NCI-H2029 treated with DMSO at 0.1 percent for 48 hours (cell line): Measurements from ENCODE around the gene PLPPR5.

ENCODE experiments used
- DNase-seq: peaks from one replicate; lab custom pipeline; 2025; lab: John Stamatoyannopoulos, UW

Gene PLPPR5

GRCh38 chr1:98969798-98970490, 34.7 kb downstream of the PLPPR5 start:
- DNase-seq = no peak

- no peak for DNase-seq
Measured at GRCh38 chr1:98967122-98967521, 37.5 kb downstream of the PLPPR5 start.

GRCh38 chr1:98965394-98965793, 39.3 kb downstream of the PLPPR5 start:
- no peak for DNase-seq

- DNase-seq = no peak
Measured at GRCh38 chr1:98964198-98964597, 40.5 kb downstream of the PLPPR5 start.

GRCh38 chr1:98963064-98963758, 41.5 kb downstream of the PLPPR5 start:
- no peak for DNase-seq

- no peak for DNase-seq
Measured at GRCh38 chr1:98962156-98962555, 42.5 kb downstream of the PLPPR5 start.

GRCh38 chr1:98949621-98950020, 55.0 kb downstream of the PLPPR5 start:
- no peak for DNase-seq

GRCh38 chr1:98949166-98949565, 55.5 kb downstream of the PLPPR5 start:
- DNase-seq = no peak

- DNase-seq = no peak
Measured at GRCh38 chr1:98947071-98947470, 57.6 kb downstream of the PLPPR5 start.

- DNase-seq = no peak
Measured at GRCh38 chr1:98940722-98941079, 64.0 kb downstream of the PLPPR5 start.

GRCh38 chr1:98940069-98940721, 64.5 kb downstream of the PLPPR5 start:
- DNase-seq = no peak

- DNase-seq = no peak
Measured at GRCh38 chr1:98939471-98939870, 65.2 kb downstream of the PLPPR5 start.

- DNase-seq = no peak
Measured at GRCh38 chr1:98937347-98937746, 67.3 kb downstream of the PLPPR5 start.

GRCh38 chr1:98932184-98932583, 72.5 kb downstream of the PLPPR5 start:
- DNase-seq = no peak

GRCh38 chr1:98931128-98931835, 73.4 kb downstream of the PLPPR5 start:
- no peak for DNase-seq

GRCh38 chr1:98929437-98929836, 75.2 kb downstream of the PLPPR5 start:
- no peak for DNase-seq

- DNase-seq = no peak
Measured at GRCh38 chr1:98926597-98926996, 78.1 kb downstream of the PLPPR5 start.

- no peak for DNase-seq
Measured at GRCh38 chr1:98924977-98925376, 79.7 kb downstream of the PLPPR5 start.

- no peak for DNase-seq
Measured at GRCh38 chr1:98923667-98924066, 81.0 kb downstream of the PLPPR5 start.

- no peak for DNase-seq
Measured at GRCh38 chr1:98921817-98922216, 82.8 kb downstream of the PLPPR5 start.

- no peak for DNase-seq
Measured at GRCh38 chr1:98920441-98921110, 84.1 kb downstream of the PLPPR5 start.

- DNase-seq = no peak
Measured at GRCh38 chr1:98919652-98920051, 85.0 kb downstream of the PLPPR5 start.
